OCI-LY7 (cell line): ENCODE measurements around the gene TMEM208. TPM values are rescaled to one million over a fixed set of nuclear protein-coding genes. Genes with fewer than 3 reads are reported as not detected.

ENCODE experiments used
- BruUV-seq: library from RNA; stranded (reverse); fragments of 400-500 nt; replicated peaks from 2 replicates; lab custom pipeline; 2021; lab: Mats Ljungman, UMichigan
- CTCF ChIA-PET: fragments of 300-600 bp; sonication (Branson Sonifier 250); formaldehyde crosslinking; loops from one replicate; lab custom pipeline; 2022; ENCODE audit warnings: antibody characterized with exemption; ENCODE audit not compliant: unreplicated experiment; lab: Charles Lee
- POLR2A ChIA-PET: fragments of 300-600 bp; sonication (Branson Sonifier 250); formaldehyde crosslinking; loops from one replicate; lab custom pipeline; 2022; ENCODE audit warnings: antibody characterized with exemption; lab: Charles Lee
- DNase-seq: peaks from one replicate; pipeline ENCODE4 v3.0.0-alpha.2; 2015; ENCODE audit warnings: low spot score
- H2AFZ ChIP-seq: fragments of 200-600 bp; sonication (generic), shearing (Covaris generic); 2 replicates; pipeline ENCODE4 v1.6.1; 2014; ENCODE audit warnings: mild to moderate bottlenecking, antibody characterized with exemption, low read length, moderate library complexity
- H3K27ac ChIP-seq: fragments of 200-600 bp; sonication (generic); 2 replicates; pipeline ENCODE4 v1.5.1; 2014; ENCODE audit warnings: mixed run types, low read depth, mild to moderate bottlenecking, moderate library complexity, low read length, inconsistent platforms; ENCODE audit not compliant: poor library complexity, severe bottlenecking
- H3K36me3 ChIP-seq: fragments of 200-600 bp; sonication (generic); 2 replicates; pipeline ENCODE4 v1.6.1; 2014; ENCODE audit warnings: mild to moderate bottlenecking, antibody characterized with exemption, low read length, moderate library complexity, mixed read lengths; ENCODE audit not compliant: insufficient read depth
- H3K4me1 ChIP-seq: fragments of 200-600 bp; sonication (generic); 2 replicates; pipeline ENCODE4 v1.5.1; 2014; ENCODE audit warnings: mild to moderate bottlenecking, low read length; ENCODE audit not compliant: insufficient read depth, poor library complexity, severe bottlenecking
- H3K4me2 ChIP-seq: fragments of 200-600 bp; sonication (generic); 2 replicates; pipeline ENCODE4 v1.6.1; 2014; ENCODE audit warnings: mild to moderate bottlenecking, low read length
- H3K4me3 ChIP-seq: fragments of 200-600 bp; sonication (generic); 2 replicates; pipeline ENCODE4 v1.5.1; 2014; ENCODE audit warnings: mild to moderate bottlenecking, low read depth, low read length; ENCODE audit not compliant: poor library complexity, severe bottlenecking
- H3K79me2 ChIP-seq: fragments of 200-600 bp; sonication (generic); 2 replicates; pipeline ENCODE4 v1.6.1; 2016; ENCODE audit warnings: low read depth, mild to moderate bottlenecking, low read length, moderate library complexity, mixed read lengths; ENCODE audit not compliant: insufficient read depth
- H3K9me2 ChIP-seq: fragments of 200-600 bp; sonication (generic); 2 replicates; pipeline ENCODE4 v1.6.1; 2016; ENCODE audit warnings: mild to moderate bottlenecking, low read length, mixed read lengths; ENCODE audit not compliant: insufficient read depth
- H3K9me3 ChIP-seq: fragments of 200-600 bp; sonication (generic); 2 replicates; pipeline ENCODE4 v1.6.1; 2014; ENCODE audit warnings: mild to moderate bottlenecking, mixed run types, low read length, mixed read lengths
- H4K20me1 ChIP-seq: fragments of 200-600 bp; sonication (generic); 2 replicates; pipeline ENCODE4 v1.6.1; 2014; ENCODE audit warnings: mild to moderate bottlenecking, antibody characterized with exemption, low read length, moderate library complexity, mixed read lengths; ENCODE audit not compliant: insufficient read depth
- CTCF ChIP-seq: fragments of 200-600 bp; sonication (generic); conservative IDR thresholded peaks from 2 replicates; pipeline ENCODE4 v1.5.1; 2014; ENCODE audit warnings: mild to moderate bottlenecking, antibody characterized with exemption, low read length, moderate library complexity, mixed read lengths
- EZH2phosphoT487 ChIP-seq: fragments of 200-600 bp; sonication (generic); IDR thresholded peaks from 2 replicates; pipeline ENCODE4 v1.6.1; 2018; ENCODE audit warnings: low read depth, borderline replicate concordance, mild to moderate bottlenecking, mixed run types, antibody characterized with exemption, low read length, moderate library complexity, mixed read lengths
- intact Hi-C: fragments of 100-400 bp; cut with micrococcal nuclease; formaldehyde crosslinking; loops from one replicate; pipeline ENCODE4 v1.10.0; 2022; ENCODE audit not compliant: unreplicated experiment
- total RNA-seq, 2 experiments: library from RNA; depleted of rRNA in 1 of 2; stranded (reverse); fragments of >200 nt in 1 of 2; shearing (Covaris generic) in 1 of 2; gene quantifications; 2 replicates each; pipeline ENCODE4 v1.2.3, GENCODE V29; 2014 to 2022

TMEM208 gene
- total RNA-seq, 2 experiments from 2014 or later: 19.9 to 26.4 TPM

GRCh38 chr16:67248073-67248400, 21.1 kb downstream of the TMEM208 start:
- no peak for DNase-seq
- Histone ChIP-seq H3K4me1 (peaks cover 46% of the 10 kb centered on the region), H3K36me3 (no peaks in the 10 kb centered on the region), H2AFZ (peak overlapping the region; percentile 53; the same call in 1 of the 2 replicates), H3K4me2 (peak overlapping the region; percentile 94), H3K27ac (no peak overlapping the region), H3K4me3 (peak overlapping the region; percentile 86), H3K9me2 (no peaks in the 10 kb centered on the region), H3K79me2 (no peaks in the 10 kb centered on the region; the same call in 1 of the 2 replicates), H3K9me3 (no peaks in the 10 kb centered on the region), H4K20me1 (no peaks in the 10 kb centered on the region)
- BruUV-seq: no TSS peak
- intact Hi-C loops: no loop called here
- ChIA-PET POLR2A (interaction anchor here (0.6 to 1.0 kb wide), 4 partner anchors 20 to 273 kb away, joined by 3 to 5 read pairs (median 4); partner anchors contain the start of genes ATP6V0D1 and TMEM208), CTCF (interaction anchor here (1.0 kb wide), 2 partner anchors 10 to 21 kb away, joined by 3 to 5 read pairs; partner anchors contain the start of gene TMEM208)
- TF ChIP-seq EZH2phosphoT487 (no peak), CTCF (no peak)

- peak; percentile 32 for DNase-seq
- Histone ChIP-seq H3K9me3 (no peaks in the 10 kb centered on the region), H3K9me2 (no peaks in the 10 kb centered on the region), H3K4me1 (peaks cover 42% of the 10 kb centered on the region), H3K4me3 (peak within 1 kb of the TSS; percentile 86), H2AFZ (peak within 1 kb of the TSS; percentile 53; the same call in 1 of the 2 replicates), H3K36me3 (no peaks in the 10 kb centered on the region), H3K4me2 (peak within 1 kb of the TSS; percentile 94), H3K79me2 (no peaks in the 10 kb centered on the region; the same call in 1 of the 2 replicates), H4K20me1 (no peaks in the 10 kb centered on the region), H3K27ac (peak within 1 kb of the TSS; percentile 6)
- ChIA-PET POLR2A (interaction anchor here (0.7 to 1.7 kb wide), 3 partner anchors 12 to 233 kb away, joined by 3 to 6 read pairs (median 3); partner anchors contain the start of genes ATP6V0D1 and TMEM208), CTCF (interaction anchor here (1.0 kb wide), 1 partner anchor 9 kb away, joined by 3 read pairs; no protein-coding TSS in a partner anchor)
- no peak for TF ChIP-seq EZH2phosphoT487
- TF ChIP-seq CTCF: no peak
- BruUV-seq: no TSS peak
- intact Hi-C loops: no loop called here
These were observed 21.7 kb downstream of the TMEM208 start, which contains the start of gene SLC9A5 for GRCh38 chr16:67248401-67249177. TSS of gene SLC9A5 (plus strand) at chr16:67248979. CDS start at chr16:67249015, 36 bp downstream.
